HepG2 (cell line): ENCODE measurements around the gene VWA7. TPM values are rescaled to one million over a fixed set of nuclear protein-coding genes. Genes with fewer than 3 reads are reported as not detected.

ENCODE experiments used
- EZH2 ChIP-seq: conservative IDR thresholded peaks from 2 replicates; pipeline ENCODE4 v1.6.1; 2012; ENCODE audit warnings: mild to moderate bottlenecking, low read depth, low read length, moderate library complexity
- HDAC2 ChIP-seq: sonication (generic); formaldehyde crosslinking; IDR thresholded peaks from 2 replicates; pipeline ENCODE4 v1.4.0; 2020; ENCODE audit warnings: missing genetic modification reagents
- IKZF5 ChIP-seq: IDR thresholded peaks from 2 replicates; pipeline ENCODE4 v1.6.1; 2018; ENCODE audit warnings: missing genetic modification reagents, mild to moderate bottlenecking, missing compliant biosample characterization
- LBX2 ChIP-seq: sonication (generic); formaldehyde crosslinking; IDR thresholded peaks from 2 replicates; pipeline ENCODE4 v1.5.0; 2020; ENCODE audit warnings: missing genetic modification reagents, mild to moderate bottlenecking, borderline replicate concordance
- MAZ ChIP-seq, 2 experiments: sonication (generic) in 1 of 2; formaldehyde crosslinking in 1 of 2; IDR thresholded peaks; 2 replicates each; pipeline versions ENCODE4 v1.5.0 to v1.6.1; 2012 to 2020; ENCODE audit warnings: low read depth in 2 of 2, mild to moderate bottlenecking in 2 of 2, borderline replicate concordance in 1 of 2, improper control_type of control experiment in 1 of 2, low read length in 1 of 2, missing genetic modification reagents in 1 of 2, moderate library complexity in 1 of 2
- NR0B2 ChIP-seq: sonication (generic); formaldehyde crosslinking; IDR thresholded peaks from 2 replicates; pipeline ENCODE4 v1.4.0; 2020; ENCODE audit warnings: mild to moderate bottlenecking, missing genetic modification reagents
- SNAPC2 ChIP-seq: sonication (generic); formaldehyde crosslinking; IDR thresholded peaks from 2 replicates; pipeline ENCODE4 v1.8.1; 2022; ENCODE audit warnings: mild to moderate bottlenecking, missing genetic modification reagents
- SP4 ChIP-seq: sonication (generic); formaldehyde crosslinking; IDR thresholded peaks from 2 replicates; pipeline ENCODE4 v1.8.1; 2023; ENCODE audit warnings: mild to moderate bottlenecking, missing genetic modification reagents
- TARDBP ChIP-seq: sonication (generic); formaldehyde crosslinking; IDR thresholded peaks from 2 replicates; pipeline ENCODE4 v1.8.0; 2022; ENCODE audit warnings: mild to moderate bottlenecking, missing genetic modification reagents
- TBP ChIP-seq: sonication (generic); formaldehyde crosslinking; IDR thresholded peaks from 2 replicates; pipeline ENCODE4 v1.5.0; 2020; ENCODE audit warnings: missing genetic modification reagents
- TBX2 ChIP-seq: sonication (generic); formaldehyde crosslinking; IDR thresholded peaks from 2 replicates; pipeline ENCODE4 v1.5.0; 2020; ENCODE audit warnings: missing genetic modification reagents, mild to moderate bottlenecking, borderline replicate concordance
- ZFP91 ChIP-seq: sonication (generic); formaldehyde crosslinking; IDR thresholded peaks from 2 replicates; pipeline ENCODE4 v1.9.0; 2022; ENCODE audit warnings: missing genetic modification reagents, mild to moderate bottlenecking, borderline replicate concordance
- ZNF274 ChIP-seq: sonication (generic); formaldehyde crosslinking; IDR thresholded peaks from 2 replicates; pipeline ENCODE4 v1.5.1; 2020; ENCODE audit warnings: mild to moderate bottlenecking, missing genetic modification reagents
- ZNF292 ChIP-seq: sonication (generic); formaldehyde crosslinking; IDR thresholded peaks from 2 replicates; pipeline ENCODE4 v1.8.1; 2022; ENCODE audit warnings: mild to moderate bottlenecking, low read depth, missing genetic modification reagents, borderline replicate concordance
- ZNF34 ChIP-seq: sonication (generic); formaldehyde crosslinking; IDR thresholded peaks from 2 replicates; pipeline ENCODE4 v1.4.0; 2020; ENCODE audit warnings: mild to moderate bottlenecking, missing genetic modification reagents, borderline replicate concordance
- ZNF501 ChIP-seq: sonication (generic); formaldehyde crosslinking; IDR thresholded peaks from 2 replicates; pipeline ENCODE4 v1.5.1; 2020; ENCODE audit warnings: mild to moderate bottlenecking, moderate library complexity, missing genetic modification reagents
- ZNF850 ChIP-seq: sonication (generic); formaldehyde crosslinking; conservative IDR thresholded peaks from 2 replicates; pipeline ENCODE4 v1.9.0; 2021; ENCODE audit warnings: mild to moderate bottlenecking, missing genetic modification reagents
- polyA plus RNA-seq, 8 experiments: library from polyadenylated mRNA; depleted of rRNA in 3 of 8; stranded (reverse) in 7 of 8; unstranded in 1 of 8; fragments of >200 nt; fragmentation: Illumina TruSeq in 4 of 8; extraction: Trizol in 4 of 8; gene quantifications; 2 replicates each; pipeline versions ENCODE4 v1.2.1 to v1.2.3, GENCODE V29; 2011 to 2016; ENCODE audit warnings: low read depth in 4 of 8, missing spikeins in 1 of 8, mixed read lengths in 1 of 8; ENCODE audit not compliant: insufficient read depth in 1 of 8
- total RNA-seq, 5 experiments: library from RNA; depleted of rRNA; stranded (reverse); fragments of >200 nt; fragmentation: Illumina TruSeq; extraction: Trizol; gene quantifications; 2 replicates each; pipeline ENCODE4 v1.2.3, GENCODE V29; 2016; ENCODE audit warnings: low read depth in 1 of 5
- TF ChIP-seq, protein P1 (sequence below): sonication (generic); formaldehyde crosslinking; IDR thresholded peaks from 2 replicates; pipeline ENCODE4 v1.8.1; 2023; ENCODE audit warnings: mild to moderate bottlenecking, missing genetic modification reagents
- TF ChIP-seq, protein P2 (sequence below): IDR thresholded peaks from 2 replicates; pipeline ENCODE4 v1.6.1; 2016; ENCODE audit warnings: low read depth, control low read depth
- TF ChIP-seq, protein P3 (sequence below): sonication (generic); formaldehyde crosslinking; IDR thresholded peaks from 2 replicates; pipeline ENCODE4 v1.4.0; 2020; ENCODE audit warnings: mild to moderate bottlenecking, missing genetic modification reagents

Gene VWA7
- total and polyA plus RNA-seq, 2 of the 13 experiments (the other 11 are each of a cell fraction or from before 2014, with no cell fraction given), result 0.86 to 3.3 TPM

GRCh38 chr6:31734247-31734820, 42.8 kb downstream of the VWA7 start (continued):
- TF ChIP-seq IKZF5 (CRISPR knock-in tag) (no peak), TBX2 (CRISPR knock-in tag) (peak; percentile 46; the same call in 1 of the 2 replicates), SNAPC2 (CRISPR knock-in tag) (0 out of 2 replicates have a peak, but pooled peaks have one; percentile 25), ZFP91 (0 out of 2 replicates have a peak, but pooled peaks have one; percentile 27), LBX2 (CRISPR knock-in tag) (0 out of 2 replicates have a peak, but pooled peaks have one; percentile 52), HDAC2 (CRISPR knock-in tag) (0 out of 2 replicates have a peak, but pooled peaks have one; percentile 9), ZNF34 (CRISPR knock-in tag) (peak; percentile 50; the same call in 1 of the 2 replicates), MAZ (IDR thresholded peaks at IDR 0.05; ENCODE audit: borderline replicate concordance, low read depth, low read length) (no peak), MAZ (CRISPR knock-in tag; IDR thresholded peaks at IDR 0.05; ENCODE audit: low read depth) (0 out of 2 replicates have a peak, but pooled peaks have one; percentile 19), SP4 (CRISPR knock-in tag) (peak; percentile 70; the same call in 1 of the 2 replicates), TARDBP (CRISPR knock-in tag) (peak; percentile 63; the same call in 1 of the 2 replicates), NR0B2 (0 out of 2 replicates have a peak, but pooled peaks have one; percentile 11), ZNF292 (CRISPR knock-in tag) (no peak), TBP (CRISPR knock-in tag) (no peak), ZNF850 (CRISPR knock-in tag) (no peak), ZNF274 (CRISPR knock-in tag) (no peak), ZNF501 (0 out of 2 replicates have a peak, but pooled peaks have one; percentile 12), EZH2 (no peak)
- TF ChIP-seq, protein P1, sequence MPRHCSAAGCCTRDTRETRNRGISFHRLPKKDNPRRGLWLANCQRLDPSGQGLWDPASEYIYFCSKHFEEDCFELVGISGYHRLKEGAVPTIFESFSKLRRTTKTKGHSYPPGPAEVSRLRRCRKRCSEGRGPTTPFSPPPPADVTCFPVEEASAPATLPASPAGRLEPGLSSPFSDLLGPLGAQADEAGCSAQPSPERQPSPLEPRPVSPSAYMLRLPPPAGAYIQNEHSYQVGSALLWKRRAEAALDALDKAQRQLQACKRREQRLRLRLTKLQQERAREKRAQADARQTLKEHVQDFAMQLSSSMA (CRISPR knock-in tag), result peak; percentile 73; the same call in 1 of the 2 replicates
- TF ChIP-seq, protein P2, sequence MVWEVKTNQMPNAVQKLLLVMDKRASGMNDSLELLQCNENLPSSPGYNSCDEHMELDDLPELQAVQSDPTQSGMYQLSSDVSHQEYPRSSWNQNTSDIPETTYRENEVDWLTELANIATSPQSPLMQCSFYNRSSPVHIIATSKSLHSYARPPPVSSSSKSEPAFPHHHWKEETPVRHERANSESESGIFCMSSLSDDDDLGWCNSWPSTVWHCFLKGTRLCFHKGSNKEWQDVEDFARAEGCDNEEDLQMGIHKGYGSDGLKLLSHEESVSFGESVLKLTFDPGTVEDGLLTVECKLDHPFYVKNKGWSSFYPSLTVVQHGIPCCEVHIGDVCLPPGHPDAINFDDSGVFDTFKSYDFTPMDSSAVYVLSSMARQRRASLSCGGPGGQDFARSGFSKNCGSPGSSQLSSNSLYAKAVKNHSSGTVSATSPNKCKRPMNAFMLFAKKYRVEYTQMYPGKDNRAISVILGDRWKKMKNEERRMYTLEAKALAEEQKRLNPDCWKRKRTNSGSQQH (CRISPR knock-in tag), result 0 out of 2 replicates have a peak, but pooled peaks have one; percentile 64
- TF ChIP-seq, protein P3, sequence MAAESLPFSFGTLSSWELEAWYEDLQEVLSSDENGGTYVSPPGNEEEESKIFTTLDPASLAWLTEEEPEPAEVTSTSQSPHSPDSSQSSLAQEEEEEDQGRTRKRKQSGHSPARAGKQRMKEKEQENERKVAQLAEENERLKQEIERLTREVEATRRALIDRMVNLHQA, result no peak
